Vagina (tissue), 2 donors: ENCODE data around the gene SPDYE4. TPM values are rescaled to one million over a fixed set of nuclear protein-coding genes. Genes with fewer than 3 reads are reported as not detected.

Experiments used
- DNase-seq, 2 donors: peaks; one replicate each; pipeline ENCODE4 v3.0.0-alpha.2; 2017; ENCODE audit errors: extremely low spot score in 2 of 2
- H3K27ac ChIP-seq: fragments of 200-600 bp; sonication (generic); one replicate; pipeline ENCODE4 v1.5.1; 2019
- H3K27me3 ChIP-seq: fragments of 200-600 bp; sonication (generic); one replicate; pipeline ENCODE4 v1.5.1; 2019
- H3K36me3 ChIP-seq, 2 donors: fragments of 200-600 bp; sonication (generic); one replicate each; pipeline ENCODE4 v1.5.1; 2017 to 2019
- H3K4me1 ChIP-seq: fragments of 200-600 bp; sonication (generic); one replicate; pipeline ENCODE4 v1.5.1; 2019
- H3K4me3 ChIP-seq, 2 donors: fragments of 200-600 bp; sonication (generic); 1 replicate in 1 of 2; 2 replicates in 1 of 2; pipeline ENCODE4 v1.5.1; 2016 to 2019
- H3K9me3 ChIP-seq: fragments of 200-600 bp; sonication (generic); one replicate; pipeline ENCODE4 v1.5.1; 2019
- POLR2A ChIP-seq, 2 donors: fragments of 450-650 bp; IDR thresholded peaks; one replicate each; pipeline ENCODE4 v1.6.1; 2017; ENCODE audit warnings: antibody characterized with exemption in 2 of 2, mild to moderate bottlenecking in 2 of 2, moderate library complexity in 2 of 2
- POLR2AphosphoS5 ChIP-seq, 2 donors: sonication (generic); formaldehyde crosslinking; IDR thresholded peaks; one replicate each; pipeline ENCODE4 v1.9.0; 2017; ENCODE audit warnings: antibody characterized with exemption in 2 of 2, mild to moderate bottlenecking in 2 of 2, low read depth in 1 of 2; ENCODE audit not compliant: insufficient read depth in 1 of 2
- intact Hi-C: fragments of 100-400 bp; cut with DNase I; formaldehyde crosslinking; loops from one replicate; pipeline ENCODE4 v1.15.1; 2023
- total RNA-seq: library from RNA; depleted of rRNA; stranded (reverse); fragments of >200 nt; gene quantifications from one replicate; pipeline ENCODE4 v1.2.3, GENCODE V29; 2016
- TF ChIP-seq, protein P1 (sequence below), 3 experiments: fragments of 450-650 bp in 2 of 3; fragments of 200-600 bp in 1 of 3; sonication (generic) in 1 of 3; IDR thresholded peaks; one replicate each; pipeline ENCODE4 v1.5.1; 2017 to 2019; ENCODE audit warnings: antibody characterized with exemption in 3 of 3, mild to moderate bottlenecking in 2 of 3, moderate library complexity in 2 of 3

The SPDYE4 gene
- total RNA-seq, 1 donor from 2014 or later: not detected

- H3K27ac ChIP-seq: no peak overlapping the region
- TF ChIP-seq POLR2AphosphoS5 (IDR thresholded peaks at IDR 0.05; ENCODE audit: insufficient read depth in 1 of 2, low read depth in 1 of 2) (no peak), POLR2A (IDR thresholded peaks at IDR 0.05) (no peak)
- TF ChIP-seq, protein P1, sequence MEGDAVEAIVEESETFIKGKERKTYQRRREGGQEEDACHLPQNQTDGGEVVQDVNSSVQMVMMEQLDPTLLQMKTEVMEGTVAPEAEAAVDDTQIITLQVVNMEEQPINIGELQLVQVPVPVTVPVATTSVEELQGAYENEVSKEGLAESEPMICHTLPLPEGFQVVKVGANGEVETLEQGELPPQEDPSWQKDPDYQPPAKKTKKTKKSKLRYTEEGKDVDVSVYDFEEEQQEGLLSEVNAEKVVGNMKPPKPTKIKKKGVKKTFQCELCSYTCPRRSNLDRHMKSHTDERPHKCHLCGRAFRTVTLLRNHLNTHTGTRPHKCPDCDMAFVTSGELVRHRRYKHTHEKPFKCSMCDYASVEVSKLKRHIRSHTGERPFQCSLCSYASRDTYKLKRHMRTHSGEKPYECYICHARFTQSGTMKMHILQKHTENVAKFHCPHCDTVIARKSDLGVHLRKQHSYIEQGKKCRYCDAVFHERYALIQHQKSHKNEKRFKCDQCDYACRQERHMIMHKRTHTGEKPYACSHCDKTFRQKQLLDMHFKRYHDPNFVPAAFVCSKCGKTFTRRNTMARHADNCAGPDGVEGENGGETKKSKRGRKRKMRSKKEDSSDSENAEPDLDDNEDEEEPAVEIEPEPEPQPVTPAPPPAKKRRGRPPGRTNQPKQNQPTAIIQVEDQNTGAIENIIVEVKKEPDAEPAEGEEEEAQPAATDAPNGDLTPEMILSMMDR (IDR thresholded peaks at IDR 0.05): no peak
- no peak for DNase-seq
- no peaks in the 10 kb centered on the region for H3K9me3 ChIP-seq
- no peaks in the 10 kb centered on the region for H3K4me1 ChIP-seq
- H3K4me3 ChIP-seq: no peak overlapping the region
- intact Hi-C loops: no loop called here
- no peaks in the 10 kb centered on the region for H3K36me3 ChIP-seq
- H3K27me3 ChIP-seq: no peaks in the 10 kb centered on the region
Measured at GRCh38 chr17:8713315-8713714, 45.0 kb downstream of the SPDYE4 start.

- Histone ChIP-seq H3K27me3 (no peaks in the 10 kb centered on the region), H3K27ac (no peak overlapping the region), H3K4me1 (no peaks in the 10 kb centered on the region), H3K9me3 (no peaks in the 10 kb centered on the region), H3K4me3 (no peak overlapping the region), H3K36me3 (no peaks in the 10 kb centered on the region)
- intact Hi-C loops: no loop called here
- TF ChIP-seq POLR2A (IDR thresholded peaks at IDR 0.05) (no peak), POLR2AphosphoS5 (IDR thresholded peaks at IDR 0.05; ENCODE audit: insufficient read depth in 1 of 2, low read depth in 1 of 2) (no peak)
- TF ChIP-seq, protein P1 (IDR thresholded peaks at IDR 0.05): no peak
- no peak for DNase-seq
Measured at GRCh38 chr17:8712698-8713097, 45.6 kb downstream of the SPDYE4 start.

GRCh38 chr17:8711291-8711690 is 47.1 kb downstream of the SPDYE4 start:
- no peaks in the 10 kb centered on the region for H3K27me3 ChIP-seq
- no peak overlapping the region for H3K27ac ChIP-seq
- H3K36me3 ChIP-seq: no peaks in the 10 kb centered on the region
- no peak for DNase-seq
- intact Hi-C loops: no loop called here
- TF ChIP-seq POLR2AphosphoS5 (IDR thresholded peaks at IDR 0.05; ENCODE audit: insufficient read depth in 1 of 2, low read depth in 1 of 2) (no peak), POLR2A (IDR thresholded peaks at IDR 0.05) (no peak)
- TF ChIP-seq, protein P1 (IDR thresholded peaks at IDR 0.05): no peak
- no peak overlapping the region for H3K4me3 ChIP-seq
- no peaks in the 10 kb centered on the region for H3K9me3 ChIP-seq
- H3K4me1 ChIP-seq: no peaks in the 10 kb centered on the region

- Histone ChIP-seq H3K4me3 (no peak overlapping the region), H3K4me1 (no peaks in the 10 kb centered on the region), H3K27me3 (no peaks in the 10 kb centered on the region), H3K27ac (no peak overlapping the region), H3K9me3 (no peaks in the 10 kb centered on the region), H3K36me3 (no peaks in the 10 kb centered on the region)
- TF ChIP-seq POLR2A (IDR thresholded peaks at IDR 0.05): no peak
- TF ChIP-seq POLR2AphosphoS5 (IDR thresholded peaks at IDR 0.05; ENCODE audit: insufficient read depth in 1 of 2, low read depth in 1 of 2): no peak
- TF ChIP-seq, protein P1 (IDR thresholded peaks at IDR 0.05): no peak
- intact Hi-C loops: no loop called here
- no peak for DNase-seq
Measured at GRCh38 chr17:8710813-8711212, 47.5 kb downstream of the SPDYE4 start.

- DNase-seq: no peak
- no peak for TF ChIP-seq POLR2AphosphoS5 (IDR thresholded peaks at IDR 0.05; ENCODE audit: insufficient read depth in 1 of 2, low read depth in 1 of 2)
- TF ChIP-seq POLR2A (IDR thresholded peaks at IDR 0.05): no peak
- TF ChIP-seq, protein P1 (IDR thresholded peaks at IDR 0.05): no peak
- intact Hi-C loops: no loop called here
Measured at GRCh38 chr17:8709006-8709405, 49.3 kb downstream of the SPDYE4 start.

More at GRCh38 chr17:8709006-8709405, 49.3 kb downstream of the SPDYE4 start:
- H3K27ac ChIP-seq: no peak overlapping the region
- no peaks in the 10 kb centered on the region for H3K4me1 ChIP-seq
- H3K9me3 ChIP-seq: no peaks in the 10 kb centered on the region
- no peak overlapping the region for H3K4me3 ChIP-seq
- H3K36me3 ChIP-seq: no peaks in the 10 kb centered on the region
- no peaks in the 10 kb centered on the region for H3K27me3 ChIP-seq
